ENCODE measurements around the gene IYD.

The IYD gene

DNA sequence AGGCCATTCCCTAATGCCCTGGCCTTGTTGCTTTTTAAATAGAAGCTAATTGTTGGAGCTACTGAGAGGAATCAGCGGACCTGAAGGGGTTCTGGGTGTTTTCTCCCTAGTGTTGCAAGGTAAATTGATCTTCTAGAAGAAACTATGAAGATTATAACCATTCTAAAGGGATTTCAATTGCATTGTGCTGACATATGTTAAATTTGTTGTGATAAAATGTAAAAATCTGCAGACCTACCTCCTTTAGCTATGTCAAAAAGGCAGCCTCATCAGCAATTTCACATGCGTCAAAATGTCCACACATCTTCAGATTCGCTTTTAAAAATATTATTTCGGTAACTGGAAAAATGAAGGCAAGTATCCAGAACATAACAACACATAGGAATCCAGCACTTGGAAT lies 44.4 kb downstream of the IYD start:
- Histone ChIP-seq H3K9ac (ENCODE audit: insufficient read length) (no peak overlapping the region), H3K4me3 (no peak overlapping the region), H3K9me3 (ENCODE audit: low read depth, low read length) (no peaks in the 10 kb centered on the region), H3K27ac (no peak overlapping the region), H3K36me3 (ENCODE audit: insufficient read depth, low read length) (no peaks in the 10 kb centered on the region)
- TF ChIP-seq FOXP2 (optimal IDR thresholded peaks at IDR 0.05; ENCODE audit: control extremely low read depth, extremely low read length, insufficient read depth) (no peak), POLR2AphosphoS5 (IDR thresholded peaks at IDR 0.05; ENCODE audit: borderline replicate concordance, low read depth, low read length) (no peak), EZH2 (IDR thresholded peaks at IDR 0.05) (no peak)
- DNase-seq (ENCODE audit: low read depth, low spot score) = no peak

DNA sequence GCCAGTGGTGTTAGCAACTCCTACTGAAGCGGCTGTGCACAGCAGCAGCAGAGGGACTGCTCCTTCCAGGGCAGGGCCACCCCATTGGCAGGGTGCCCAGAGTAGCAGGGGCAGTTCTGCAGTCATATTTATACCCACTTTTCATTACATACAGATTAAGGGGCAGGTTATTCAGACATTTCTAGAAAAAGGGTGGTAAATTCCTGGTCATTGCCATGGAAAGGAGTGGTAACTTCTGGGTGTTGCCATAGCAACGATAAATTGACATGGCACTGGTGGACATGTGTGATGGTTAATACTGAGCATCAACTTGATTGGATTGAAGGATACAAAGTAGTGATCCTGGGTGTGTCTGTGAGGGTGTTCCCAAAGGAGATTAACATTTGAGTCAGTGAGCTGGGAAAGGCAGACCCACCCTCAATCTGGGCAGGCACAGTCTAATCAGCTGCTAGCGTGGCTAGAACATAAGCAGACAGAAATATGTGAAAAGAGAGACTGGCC lies 45.0 kb downstream of the IYD start:
- Histone ChIP-seq H3K9ac (ENCODE audit: insufficient read length) (no peak overlapping the region), H3K36me3 (ENCODE audit: insufficient read depth, low read length) (no peaks in the 10 kb centered on the region), H3K27ac (no peak overlapping the region), H3K4me3 (no peak overlapping the region), H3K9me3 (ENCODE audit: low read depth, low read length) (no peaks in the 10 kb centered on the region)
- no peak for DNase-seq (ENCODE audit: low read depth, low spot score)
- no peak for TF ChIP-seq POLR2AphosphoS5 (IDR thresholded peaks at IDR 0.05; ENCODE audit: borderline replicate concordance, low read depth, low read length)
- TF ChIP-seq FOXP2 (optimal IDR thresholded peaks at IDR 0.05; ENCODE audit: control extremely low read depth, extremely low read length, insufficient read depth) = no peak
- no peak for TF ChIP-seq EZH2 (IDR thresholded peaks at IDR 0.05)

DNA sequence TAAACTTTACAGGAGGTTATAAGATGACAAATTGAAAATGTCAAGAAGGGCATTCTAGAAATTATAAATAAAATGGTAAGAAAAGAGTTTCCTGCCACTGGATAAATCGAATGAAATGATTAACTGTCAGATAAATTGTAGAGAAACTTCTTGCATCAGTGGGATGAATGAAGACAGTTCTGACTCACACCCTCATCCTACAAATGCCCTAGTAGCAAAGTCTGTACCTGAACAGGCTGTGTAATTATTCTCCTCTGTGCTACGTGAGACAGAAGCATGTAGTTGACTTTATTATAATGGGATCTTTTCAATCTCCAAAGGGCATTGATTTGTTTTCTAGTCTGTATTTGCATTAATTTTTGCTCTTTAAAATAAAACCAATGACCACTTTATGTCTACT lies 47.3 kb downstream of the IYD start:
- Histone ChIP-seq H3K36me3 (ENCODE audit: insufficient read depth, low read length) (no peaks in the 10 kb centered on the region), H3K9ac (ENCODE audit: insufficient read length) (no peak overlapping the region), H3K9me3 (ENCODE audit: low read depth, low read length) (peaks cover 9% of the 10 kb centered on the region; the same call in 1 of the 2 replicates), H3K27ac (no peak overlapping the region), H3K4me3 (no peak overlapping the region)
- TF ChIP-seq EZH2 (IDR thresholded peaks at IDR 0.05) (no peak), POLR2AphosphoS5 (IDR thresholded peaks at IDR 0.05; ENCODE audit: borderline replicate concordance, low read depth, low read length) (no peak), FOXP2 (optimal IDR thresholded peaks at IDR 0.05; ENCODE audit: control extremely low read depth, extremely low read length, insufficient read depth) (no peak)
- no peak for DNase-seq (ENCODE audit: low read depth, low spot score)

DNA sequence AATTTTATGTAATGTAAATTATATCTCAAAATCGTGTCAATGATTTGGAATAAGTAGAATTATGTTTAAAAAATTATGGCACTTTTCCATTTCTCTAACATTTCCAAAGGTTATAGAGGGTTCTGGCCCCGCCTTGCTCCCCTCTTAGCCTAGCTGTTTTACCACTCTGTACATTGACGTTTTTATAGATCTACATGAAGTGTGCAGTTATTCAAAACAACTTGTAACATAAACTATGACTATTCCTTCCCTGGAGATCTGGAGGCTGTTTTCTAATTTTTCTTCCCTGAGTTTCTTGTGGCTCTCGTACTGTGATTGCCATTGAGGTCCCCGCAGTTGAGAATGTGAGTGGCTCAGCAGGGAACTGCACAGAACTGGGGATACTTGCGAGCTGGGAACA lies 48.4 kb downstream of the IYD start:
- no peak for DNase-seq (ENCODE audit: low read depth, low spot score)
- no peak overlapping the region for H3K27ac ChIP-seq
- TF ChIP-seq FOXP2 (optimal IDR thresholded peaks at IDR 0.05; ENCODE audit: control extremely low read depth, extremely low read length, insufficient read depth) (no peak), EZH2 (IDR thresholded peaks at IDR 0.05) (no peak), POLR2AphosphoS5 (IDR thresholded peaks at IDR 0.05; ENCODE audit: borderline replicate concordance, low read depth, low read length) (no peak)

DNA sequence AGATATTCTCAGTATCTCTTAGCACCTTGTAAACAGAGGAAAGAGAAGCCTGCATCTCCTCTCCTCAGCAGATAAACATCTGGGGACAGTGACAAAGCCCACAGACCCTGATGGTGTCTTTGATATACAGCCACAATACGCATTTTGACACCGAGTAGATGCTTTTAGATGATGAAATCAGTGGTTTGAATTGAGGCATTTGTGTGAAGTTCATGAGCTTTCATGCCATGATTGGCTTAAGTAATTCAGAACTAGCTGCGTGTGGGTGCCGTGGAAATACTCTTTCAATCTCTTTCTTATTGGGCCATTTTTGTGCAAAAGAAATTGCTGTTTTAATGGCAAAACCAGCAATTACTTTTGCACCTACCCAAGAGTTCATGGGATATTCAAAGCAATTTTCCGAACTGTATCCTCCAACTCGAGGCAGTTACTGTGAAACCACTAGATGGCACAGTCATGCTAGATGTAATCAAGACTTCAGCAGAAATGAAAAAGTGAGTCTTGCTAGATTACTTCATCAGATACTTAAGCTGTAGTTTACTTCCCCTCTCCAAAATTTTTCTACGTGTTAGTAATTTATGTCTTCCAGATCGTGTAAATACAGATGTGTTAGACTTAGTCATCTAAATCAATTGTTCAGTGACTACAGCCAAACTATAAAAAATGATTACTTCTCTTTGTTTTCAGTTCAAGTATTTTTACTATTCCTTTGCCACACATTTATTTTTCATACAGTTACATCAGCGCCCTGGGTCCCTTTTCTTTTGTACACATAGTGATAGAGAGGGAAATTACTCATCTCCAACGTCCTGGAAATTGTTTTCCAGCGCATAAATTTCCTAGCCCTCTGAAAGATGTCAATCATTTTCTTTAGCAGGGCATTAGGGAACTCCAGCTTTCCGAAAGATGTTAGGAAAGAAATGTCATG lies 49.4 kb downstream of the IYD start:
- Histone ChIP-seq H3K36me3 (ENCODE audit: insufficient read depth, low read length) (no peaks in the 10 kb centered on the region), H3K4me3 (peak overlapping the region; percentile 78), H3K9ac (ENCODE audit: insufficient read length) (peak overlapping the region; percentile 80), H3K27ac (peak overlapping the region; percentile 95), H3K9me3 (ENCODE audit: low read depth, low read length) (peaks cover 9% of the 10 kb centered on the region; the same call in 1 of the 2 replicates)
- TF ChIP-seq FOXP2 (optimal IDR thresholded peaks at IDR 0.05; ENCODE audit: control extremely low read depth, extremely low read length, insufficient read depth) (no peak), POLR2AphosphoS5 (IDR thresholded peaks at IDR 0.05; ENCODE audit: borderline replicate concordance, low read depth, low read length) (no peak), EZH2 (IDR thresholded peaks at IDR 0.05) (no peak)
- DNase-seq (ENCODE audit: low read depth, low spot score) = peak; percentile 85

More for the DNA sequence above, 48.4 kb downstream of the IYD start:
- no peaks in the 10 kb centered on the region for H3K36me3 ChIP-seq (ENCODE audit: insufficient read depth, low read length)
- peak overlapping the region; percentile 80 for H3K9ac ChIP-seq (ENCODE audit: insufficient read length)
- H3K9me3 ChIP-seq (ENCODE audit: low read depth, low read length) = peaks cover 9% of the 10 kb centered on the region; the same call in 1 of the 2 replicates
- H3K4me3 ChIP-seq = no peak overlapping the region

DNA sequence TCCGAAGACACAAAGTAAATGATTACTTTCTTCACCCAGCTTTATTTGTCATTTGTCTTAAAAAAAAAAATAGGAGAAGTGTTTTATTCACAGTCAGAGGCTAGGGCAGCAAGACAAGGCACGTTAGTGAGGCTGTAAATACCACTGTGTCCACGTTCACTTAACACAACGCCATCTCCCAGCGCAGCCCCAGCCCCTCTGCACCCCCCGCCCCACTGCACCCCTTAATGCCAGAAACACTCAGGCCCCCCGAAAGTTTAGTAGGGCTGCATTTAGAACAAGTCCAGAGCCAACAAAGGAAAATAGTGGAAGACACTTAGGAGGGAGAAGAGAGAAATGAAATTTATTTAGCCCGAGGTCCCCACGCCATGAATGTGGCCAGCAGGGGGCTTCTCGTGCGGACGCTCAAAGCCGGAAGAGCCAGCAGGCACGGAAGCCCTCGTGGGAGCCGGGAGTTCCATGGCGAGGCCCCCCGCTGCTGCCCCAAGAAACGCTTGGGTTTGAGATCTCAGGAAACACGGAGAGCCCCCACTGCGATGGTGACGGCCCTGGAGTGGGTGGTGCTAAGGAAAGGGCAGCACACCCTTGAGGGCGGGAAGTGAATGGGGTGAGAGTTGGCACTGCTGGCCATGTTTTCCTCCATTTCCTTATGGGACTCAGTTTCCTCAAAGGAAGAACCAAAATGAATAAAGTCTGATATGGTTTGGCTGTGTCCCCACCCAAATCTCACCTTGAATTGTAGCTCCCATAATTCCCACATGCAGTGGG lies 50.2 kb downstream of the IYD start:
- DNase-seq (ENCODE audit: low read depth, low spot score) = peak; percentile 53
- Histone ChIP-seq H3K36me3 (ENCODE audit: insufficient read depth, low read length) (no peaks in the 10 kb centered on the region), H3K4me3 (peak overlapping the region; percentile 78), H3K9ac (ENCODE audit: insufficient read length) (peak overlapping the region; percentile 80), H3K9me3 (ENCODE audit: low read depth, low read length) (peaks cover 9% of the 10 kb centered on the region; the same call in 1 of the 2 replicates), H3K27ac (peak overlapping the region; percentile 95)
- TF ChIP-seq EZH2 (IDR thresholded peaks at IDR 0.05) = no peak
- TF ChIP-seq FOXP2 (optimal IDR thresholded peaks at IDR 0.05; ENCODE audit: control extremely low read depth, extremely low read length, insufficient read depth) = peak; percentile 51
- TF ChIP-seq POLR2AphosphoS5 (IDR thresholded peaks at IDR 0.05; ENCODE audit: borderline replicate concordance, low read depth, low read length) = peak; percentile 13; the same call in 1 of the 2 replicates

DNA sequence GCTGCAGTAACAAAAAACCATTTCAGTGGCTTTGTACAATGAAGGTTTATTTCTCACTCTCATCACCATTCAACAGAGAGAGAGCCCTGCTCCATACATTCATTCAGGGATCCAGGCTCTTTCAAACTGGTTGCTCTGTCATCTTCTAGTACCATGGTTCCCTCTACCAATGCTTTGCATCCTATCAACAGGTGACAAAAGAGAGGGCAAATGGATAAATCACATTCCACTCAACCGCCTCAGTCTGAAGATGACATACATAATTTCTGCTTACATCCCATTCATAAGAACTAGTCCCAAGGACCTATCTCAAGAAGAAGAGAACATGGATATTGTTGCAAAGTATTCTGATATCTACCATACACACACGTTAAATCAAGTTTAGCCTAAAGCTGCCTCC lies 51.6 kb downstream of the IYD start:
- Histone ChIP-seq H3K36me3 (ENCODE audit: insufficient read depth, low read length) (no peaks in the 10 kb centered on the region), H3K9me3 (ENCODE audit: low read depth, low read length) (peaks cover 9% of the 10 kb centered on the region; the same call in 1 of the 2 replicates), H3K4me3 (peak overlapping the region; percentile 24; the same call in 1 of the 2 replicates), H3K9ac (ENCODE audit: insufficient read length) (no peak overlapping the region), H3K27ac (peak overlapping the region; percentile 71)
- TF ChIP-seq FOXP2 (optimal IDR thresholded peaks at IDR 0.05; ENCODE audit: control extremely low read depth, extremely low read length, insufficient read depth) (no peak), EZH2 (IDR thresholded peaks at IDR 0.05) (no peak), POLR2AphosphoS5 (IDR thresholded peaks at IDR 0.05; ENCODE audit: borderline replicate concordance, low read depth, low read length) (no peak)
- DNase-seq (ENCODE audit: low read depth, low spot score) = no peak

DNA sequence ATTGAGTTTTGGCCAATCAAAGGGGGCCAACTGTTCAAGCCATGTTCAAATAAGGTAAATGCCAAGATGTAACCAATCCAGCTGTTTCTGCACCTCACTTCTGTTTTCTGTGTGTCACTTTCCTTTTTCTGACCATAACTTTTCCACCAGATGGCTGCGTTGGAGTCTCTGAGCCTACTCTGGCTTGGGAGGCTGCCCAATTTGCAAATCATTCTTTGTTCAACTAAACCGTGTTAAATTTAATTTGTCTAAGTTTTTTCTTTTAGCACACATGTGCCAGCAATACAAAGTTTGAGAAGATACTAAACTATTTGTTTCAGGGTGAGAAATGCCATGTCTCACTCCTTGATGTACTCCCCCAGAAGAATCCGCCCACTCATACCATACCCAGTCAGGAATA lies 52.1 kb downstream of the IYD start:
- H3K9me3 ChIP-seq (ENCODE audit: low read depth, low read length) = peaks cover 9% of the 10 kb centered on the region; the same call in 1 of the 2 replicates
- H3K9ac ChIP-seq (ENCODE audit: insufficient read length) = no peak overlapping the region
- no peaks in the 10 kb centered on the region for H3K36me3 ChIP-seq (ENCODE audit: insufficient read depth, low read length)
- peak overlapping the region; percentile 71 for H3K27ac ChIP-seq
- no peak for DNase-seq (ENCODE audit: low read depth, low spot score)
- H3K4me3 ChIP-seq = peak overlapping the region; percentile 24; the same call in 1 of the 2 replicates
- TF ChIP-seq POLR2AphosphoS5 (IDR thresholded peaks at IDR 0.05; ENCODE audit: borderline replicate concordance, low read depth, low read length) (no peak), EZH2 (IDR thresholded peaks at IDR 0.05) (no peak), FOXP2 (optimal IDR thresholded peaks at IDR 0.05; ENCODE audit: control extremely low read depth, extremely low read length, insufficient read depth) (no peak)

Measured in SK-N-MC (cell line).